Heart left ventricle (tissue), 16 donors: ENCODE measurements around the gene SUMF2. TPM values are rescaled to one million over a fixed set of nuclear protein-coding genes. Genes with fewer than 3 reads are reported as not detected.

Experiments
- ATAC-seq, 4 donors: fragments of 200-7000 bp; cut with Tn5 transposase; one replicate each; pipeline ENCODE4 v1.9.1; 2020 to 2022; ENCODE audit warnings: moderate library complexity in 4 of 4, mild to moderate bottlenecking in 3 of 4, moderate number of reproducible peaks in 1 of 4
- DNase-seq, 5 donors: peaks; one replicate each; pipeline ENCODE4 v3.0.0-alpha.2; 2020
- H3K27ac ChIP-seq, 12 donors: fragments of 200-600 bp; sonication (generic) in 4 of 12; one replicate each; pipeline versions ENCODE4 v1.5.0 to v1.8.0; 2016 to 2022; ENCODE audit warnings: mild to moderate bottlenecking in 2 of 12
- H3K27me3 ChIP-seq, 9 donors: fragments of 200-600 bp; sonication (generic) in 2 of 9; one replicate each; pipeline versions ENCODE4 v1.5.1 to v1.8.0; 2016 to 2022; ENCODE audit warnings: mild to moderate bottlenecking in 3 of 9
- H3K36me3 ChIP-seq, 9 donors: fragments of 200-600 bp; sonication (generic) in 2 of 9; one replicate each; pipeline versions ENCODE4 v1.5.0 to v1.8.0; 2018 to 2022; ENCODE audit warnings: mild to moderate bottlenecking in 2 of 9
- H3K4me1 ChIP-seq, 12 donors: fragments of 200-600 bp; sonication (generic) in 4 of 12; one replicate each; pipeline versions ENCODE4 v1.5.0 to v1.8.0; 2016 to 2022; ENCODE audit warnings: mild to moderate bottlenecking in 3 of 12
- H3K4me3 ChIP-seq, 12 donors: fragments of 200-600 bp; sonication (generic) in 4 of 12; one replicate each; pipeline versions ENCODE4 v1.5.0 to v1.8.0; 2017 to 2022; ENCODE audit warnings: mild to moderate bottlenecking in 9 of 12, moderate library complexity in 4 of 12
- H3K9me3 ChIP-seq, 12 donors: fragments of 200-600 bp; sonication (generic) in 4 of 12; one replicate each; pipeline versions ENCODE4 v1.5.0 to v1.8.0; 2016 to 2022; ENCODE audit warnings: mild to moderate bottlenecking in 1 of 12
- CTCF ChIP-seq, 12 donors: fragments of 200-600 bp; sonication (generic) in 4 of 12; IDR thresholded peaks; one replicate each; pipeline versions ENCODE4 v1.5.0 to v1.8.0; 2018 to 2022; ENCODE audit warnings: antibody characterized with exemption in 12 of 12, mild to moderate bottlenecking in 5 of 12
- POLR2A ChIP-seq, 2 donors: fragments of 450-650 bp; IDR thresholded peaks; one replicate each; pipeline ENCODE4 v1.6.1; 2017; ENCODE audit warnings: antibody characterized with exemption in 2 of 2, mild to moderate bottlenecking in 2 of 2, moderate library complexity in 2 of 2
- WGBS, 4 donors: extraction: QIAGEN DNeasy Blood & Tissue Kit in 2 of 4; methylation state at CpG; one replicate each; pipeline versions ENCODE4 v1.1.5 to v1.1.7; 2013 to 2018; 5-methylcytosine and 5-hydroxymethylcytosine counted together
- intact Hi-C, 10 donors: fragments of 100-400 bp; cut with DNase I; formaldehyde crosslinking; loops; one replicate each; pipeline versions ENCODE4 v1.11.1 to v1.14.2; 2022
- polyA plus RNA-seq, 2 donors: library from polyadenylated mRNA; stranded (reverse); fragments of 200-250 nt; gene quantifications; one replicate each; pipeline ENCODE4 v1.2.3, GENCODE V29; 2013
- total RNA-seq, 9 donors: library from RNA; depleted of rRNA in 2 of 9; stranded (reverse); fragments of >200 nt in 2 of 9; fragmentation: NEBNext Ultra II Directional in 3 of 9; extraction: Animal tissue kit (Norgen Biotek cat#: 25700) in 3 of 9; gene quantifications; one replicate each; pipeline versions ENCODE4 v1.1.0 to v1.2.4, GENCODE V29; 2016 to 2023
- donor health status: ischemic (EF 13 %, LVEDD 7.1; RV severe dilation, severe dysfunction).
- donor health status: healthy with polysubstance abuse.
- donor health status: DM: no; HTN: yes; CAD: no.
- donor health status: DM: no; HTN: no; CAD: no.
- donor health status: ischemic (EF 25% LVEDD 6.9; RV normal size, moderate dysfunction).
- donor health status: ischemic (EF 25% LVEDD 5.7; RV mildly dilated, moderate dysfunction).
- donor health status: healthy.
- donor health status: DM: yes; HTN: yes; CAD: no.
- donor health status: ischemic (EF 35%, LVEDD 5.7; RV mildly dilated, moderate dysfunction).
- donor health status: nonischemic (EF 11% LVEDD 7.7; RV severe dilation, severe dysfunction).
- donor health status: DM: yes; HTN: yes; CAD: no.
- donor health status: PGD.
- donor health status: ischemic (EF 29% LVEDD 5.4; RV normal size, mild dysfunction).
- donor health status: nonischemic (EF 23%, LVEDD 6.1; RV moderate dilation, normal function).

The SUMF2 gene
- total and polyA plus RNA-seq, 11 donors: 23.1 to 61.5 (median 34.5) TPM

GRCh38 chr7:56127241-56127975, 63.3 kb downstream of the SUMF2 start:
- intact Hi-C loops: no loop called here
- Histone ChIP-seq H3K4me1 (no peaks in the 10 kb centered on the region), H3K27me3 (no peaks in the 10 kb centered on the region), H3K36me3 (no peaks in the 10 kb centered on the region), H3K9me3 (no peaks in the 10 kb centered on the region), H3K27ac (no peak overlapping the region), H3K4me3 (no peak overlapping the region)
- ATAC-seq (no peak), DNase-seq (no peak)
- 59 to 67% (median 67%) methylated on average over 7 of the region's 7 CpGs for WGBS, 4 donors
- no peak for TF ChIP-seq POLR2A (IDR thresholded peaks at IDR 0.05)
- TF ChIP-seq CTCF (IDR thresholded peaks at IDR 0.05): no peak

Other genes starting within 250 kb of the SUMF2 start
- not detected for gene SEPTIN14, start 201.5 kb upstream of the SUMF2 start, total RNA-seq
- gene SEPTIN14, start 201.5 kb upstream of the SUMF2 start, polyA plus RNA-seq: not detected
- gene ZNF713, start 176.8 kb upstream of the SUMF2 start, total RNA-seq: 1 to 10 TPM; 1.9 to 4.9 (median 3.0) TPM
- gene ZNF713, start 176.8 kb upstream of the SUMF2 start, polyA plus RNA-seq: 1 to 10 TPM; 1.9 to 2.1 TPM
- 10 to 100 TPM; 14.8 to 24.2 (median 19.0) TPM for gene MRPS17, start 112.4 kb upstream of the SUMF2 start, total RNA-seq
- gene MRPS17, start 112.4 kb upstream of the SUMF2 start, polyA plus RNA-seq: 10 to 100 TPM; 17.6 to 28.1 TPM
- gene NIPSNAP2, start 99.7 kb upstream of the SUMF2 start, total RNA-seq: 100 to 1,000 TPM; 184 to 529 (median 329) TPM
- 100 to 1,000 TPM; 119 to 158 TPM for gene NIPSNAP2, start 99.7 kb upstream of the SUMF2 start, polyA plus RNA-seq
- 10 to 100 TPM in 2 of 9 donors, 1 to 10 TPM in 7; 7.5 to 15.9 (median 8.9) TPM for gene PSPH, start 12.8 kb upstream of the SUMF2 start, total RNA-seq
- 10 to 100 TPM in 1 of 2 donors, 1 to 10 TPM in 1; 3.5 to 12.1 TPM for gene PSPH, start 12.8 kb upstream of the SUMF2 start, polyA plus RNA-seq
- 10 to 100 TPM; 44.6 to 85.8 (median 62.6) TPM for gene CCT6A, start 12.5 kb upstream of the SUMF2 start, total RNA-seq
- 100 to 1,000 TPM in 1 of 2 donors, 10 to 100 TPM in 1; 75.8 to 180 TPM for gene CCT6A, start 12.5 kb upstream of the SUMF2 start, polyA plus RNA-seq
- gene PHKG1, start 28.7 kb downstream of the SUMF2 start, total RNA-seq: 100 to 1,000 TPM in 1 of 9 donors, 10 to 100 TPM in 7, 1 to 10 TPM in 1; 5.9 to 150 (median 19.9) TPM
- 1 to 10 TPM; 2.4 to 8.5 TPM for gene PHKG1, start 28.7 kb downstream of the SUMF2 start, polyA plus RNA-seq
- gene CHCHD2, start 42.2 kb downstream of the SUMF2 start, total RNA-seq: 100 to 1,000 TPM; 368 to 511 (median 412) TPM
- gene CHCHD2, start 42.2 kb downstream of the SUMF2 start, polyA plus RNA-seq: 1,000 to 10,000 TPM in 1 of 2 donors, 100 to 1,000 TPM in 1; 245 to 1,085 TPM
- gene NUPR2, start 52.1 kb downstream of the SUMF2 start, total RNA-seq: not detected
- gene NUPR2, start 52.1 kb downstream of the SUMF2 start, polyA plus RNA-seq: not detected